K562 (cell line): Measurements from ENCODE around the gene FRAT2. TPM values are rescaled to one million over a fixed set of nuclear protein-coding genes. Genes with fewer than 3 reads are reported as not detected.

ENCODE experiments used
- ARNT ChIP-seq, 2 experiments: fragments of 450-650 bp; IDR thresholded peaks; 2 replicates each; pipeline ENCODE4 v1.6.1; 2016; ENCODE audit warnings: mild to moderate bottlenecking in 1 of 2
- COPS2 ChIP-seq: fragments of 450-650 bp; conservative IDR thresholded peaks from 2 replicates; pipeline ENCODE4 v1.6.1; 2016; ENCODE audit warnings: mild to moderate bottlenecking, moderate library complexity
- CREM ChIP-seq: IDR thresholded peaks from 2 replicates; pipeline ENCODE4 v1.6.1; 2014; ENCODE audit warnings: antibody characterized with exemption, low read depth
- GTF2E2 ChIP-seq: fragments of 200-800 bp; sonication (Bioruptor generic); IDR thresholded peaks from 2 replicates; pipeline ENCODE4 v1.6.1; 2016; ENCODE audit warnings: missing genetic modification characterization, missing compliant biosample characterization
- HDGF ChIP-seq: fragments of 450-650 bp; IDR thresholded peaks from 2 replicates; pipeline ENCODE4 v1.6.1; 2016
- LCOR ChIP-seq: sonication (generic); formaldehyde crosslinking; IDR thresholded peaks from 2 replicates; pipeline ENCODE4 v1.8.0; 2022; ENCODE audit warnings: mild to moderate bottlenecking, missing genetic modification reagents
- PHB2 ChIP-seq: fragments of 450-650 bp; IDR thresholded peaks from 2 replicates; pipeline ENCODE4 v1.6.1; 2017; ENCODE audit warnings: low read depth
- RNF2 ChIP-seq: sonication (generic); IDR thresholded peaks from 2 replicates; pipeline ENCODE4 v1.6.1; 2016
- SIN3B ChIP-seq: fragments of 450-650 bp; IDR thresholded peaks from 2 replicates; pipeline ENCODE4 v1.6.1; 2017; ENCODE audit warnings: low read depth, mild to moderate bottlenecking, moderate library complexity
- SMAD4 ChIP-seq: fragments of 250-450 bp; sonication (Bioruptor Pico); conservative IDR thresholded peaks from 2 replicates; pipeline ENCODE4 v1.8.0; 2021; ENCODE audit warnings: inconsistent platforms, mild to moderate bottlenecking, moderate library complexity
- STAT5A ChIP-seq: IDR thresholded peaks from 2 replicates; pipeline ENCODE4 v1.6.1; 2012; ENCODE audit warnings: low read length, inconsistent platforms, borderline replicate concordance
- TEAD1 ChIP-seq, 2 experiments: fragments of 450-650 bp in 1 of 2; sonication (generic) in 1 of 2; formaldehyde crosslinking; IDR thresholded peaks; 2 replicates each; pipeline versions ENCODE4 v1.4.0 to v1.8.0; 2020 to 2022; ENCODE audit warnings: mild to moderate bottlenecking in 2 of 2, missing genetic modification reagents in 1 of 2
- VEZF1 ChIP-seq: fragments of 200-800 bp; sonication (Bioruptor generic); IDR thresholded peaks from 2 replicates; pipeline ENCODE4 v1.6.1; 2017; ENCODE audit warnings: missing genetic modification characterization, missing compliant biosample characterization
- ZBTB33 ChIP-seq: sonication (generic); formaldehyde crosslinking; IDR thresholded peaks from 2 replicates; pipeline ENCODE4 v1.8.1; 2023; ENCODE audit warnings: mild to moderate bottlenecking, missing genetic modification reagents
- ZBTB34 ChIP-seq: fragments of 250-450 bp; sonication (Bioruptor Pico); IDR thresholded peaks from 2 replicates; pipeline ENCODE4 v1.8.0; 2021; ENCODE audit warnings: mild to moderate bottlenecking, moderate library complexity
- ZNF146 ChIP-seq: IDR thresholded peaks from one replicate; pipeline ENCODE4 v1.6.1; 2018; ENCODE audit warnings: missing compliant biosample characterization; ENCODE audit not compliant: unreplicated experiment
- ZNF444 ChIP-seq: fragments of 250-450 bp; sonication (Bioruptor Pico); IDR thresholded peaks from 2 replicates; pipeline ENCODE4 v1.4.0; 2020; ENCODE audit warnings: mild to moderate bottlenecking, moderate library complexity
- ZZZ3 ChIP-seq: fragments of 450-650 bp; IDR thresholded peaks from 2 replicates; pipeline ENCODE4 v1.6.1; 2016; ENCODE audit warnings: antibody characterized with exemption, mild to moderate bottlenecking, moderate library complexity
- polyA plus RNA-seq, 8 experiments: library from polyadenylated mRNA; depleted of rRNA in 4 of 8; stranded (reverse) in 5 of 8; unstranded in 3 of 8; fragments of >200 nt; fragmentation: Nextera tagmentation in 2 of 8; fragmentation: Illumina TruSeq in 1 of 8; extraction: Ambion mirVana in 2 of 8; extraction: Trizol in 1 of 8; gene quantifications; 2 replicates each; pipeline versions ENCODE4 v1.2.1 to v1.2.3, GENCODE V29; 2011 to 2014; ENCODE audit warnings: inconsistent platforms in 1 of 8, missing spikeins in 1 of 8
- total RNA-seq, 7 experiments: library from RNA; depleted of rRNA in 6 of 7; stranded (reverse); fragments of >200 nt in 6 of 7; fragmentation: Illumina TruSeq in 2 of 7; extraction: Trizol in 2 of 7; gene quantifications; 2 replicates each; pipeline versions ENCODE4 v1.2.1 to v1.2.3, GENCODE V29; 2011 to 2021; ENCODE audit warnings: low replicate concordance in 1 of 7
- TF ChIP-seq, protein P1 (sequence below), 2 experiments: fragments of 450-650 bp in 1 of 2; IDR thresholded peaks; 2 replicates each; pipeline ENCODE4 v1.6.1; 2011 to 2017; ENCODE audit warnings: low read depth in 2 of 2, antibody characterized with exemption in 1 of 2, borderline replicate concordance in 1 of 2, low read length in 1 of 2, mild to moderate bottlenecking in 1 of 2, mixed read lengths in 1 of 2; ENCODE audit not compliant: control insufficient read depth in 1 of 2

Gene FRAT2
- total and polyA plus RNA-seq, 9 of the 15 experiments (the other 6 are each of a cell fraction or from before 2014, with no cell fraction given), result 4.3 to 31.7 (median 19.5) TPM

DNA sequence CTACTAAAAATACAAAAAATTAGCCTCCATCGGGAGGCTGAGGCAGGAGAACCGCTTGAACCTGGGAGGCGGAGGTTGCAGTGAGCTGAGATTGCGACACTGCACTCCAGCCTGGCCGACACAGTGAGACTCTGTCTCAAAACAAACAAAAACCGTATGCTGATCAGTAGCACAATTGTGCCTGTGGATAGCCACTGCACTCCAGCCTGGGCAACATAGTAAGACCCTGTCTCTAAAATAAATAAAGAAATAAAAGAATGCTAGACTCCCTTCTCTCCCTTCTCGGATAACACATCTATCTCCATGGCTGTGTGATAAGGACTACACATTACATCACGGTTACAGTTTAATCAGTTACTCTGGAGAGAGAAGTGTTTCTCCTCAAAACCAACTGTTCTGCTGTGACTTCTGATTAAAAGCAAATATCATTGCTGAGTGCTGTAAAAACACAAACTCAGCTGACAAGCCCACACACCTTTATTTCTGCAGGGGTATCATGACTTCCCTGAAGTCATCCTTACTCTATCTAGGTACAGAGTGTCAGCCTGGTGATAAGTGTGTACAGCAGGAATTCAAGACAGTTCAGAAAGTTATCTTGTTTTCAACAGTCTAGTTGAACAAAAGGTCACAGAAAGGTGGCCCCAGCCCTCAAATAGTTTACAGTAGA, 36.8 kb downstream of the FRAT2 start (continued):
- TF ChIP-seq ZBTB33 (CRISPR knock-in tag), result 0 out of 2 replicates have a peak, but pooled peaks have one; percentile 17
- peak; percentile 65; the same call in 1 of the 2 replicates for TF ChIP-seq STAT5A
- no peak; the same call in 1 of the 2 replicates for TF ChIP-seq SMAD4
- no peak for TF ChIP-seq COPS2
- TF ChIP-seq TEAD1 (CRISPR knock-in tag; IDR thresholded peaks at IDR 0.05), result no peak
- no peak for TF ChIP-seq PHB2
- TF ChIP-seq HDGF, result no peak
- TF ChIP-seq ZZZ3, result no peak
- TF ChIP-seq ZBTB34 (CRISPR knock-in tag), result no peak
- TF ChIP-seq ZNF444 (CRISPR knock-in tag), result no peak
- peak; percentile 47 for TF ChIP-seq CREM
- TF ChIP-seq VEZF1, result no peak
- TF ChIP-seq GTF2E2 (tag), result no peak
- TF ChIP-seq ARNT (IDR thresholded peaks at IDR 0.05), result 0 out of 4 replicates have a peak, but pooled peaks of 1 of the 2 experiments have one; percentile 64
- TF ChIP-seq ZNF146, result no peak
- no peak for TF ChIP-seq RNF2
- TF ChIP-seq LCOR, result no peak
- TF ChIP-seq, protein P1, sequence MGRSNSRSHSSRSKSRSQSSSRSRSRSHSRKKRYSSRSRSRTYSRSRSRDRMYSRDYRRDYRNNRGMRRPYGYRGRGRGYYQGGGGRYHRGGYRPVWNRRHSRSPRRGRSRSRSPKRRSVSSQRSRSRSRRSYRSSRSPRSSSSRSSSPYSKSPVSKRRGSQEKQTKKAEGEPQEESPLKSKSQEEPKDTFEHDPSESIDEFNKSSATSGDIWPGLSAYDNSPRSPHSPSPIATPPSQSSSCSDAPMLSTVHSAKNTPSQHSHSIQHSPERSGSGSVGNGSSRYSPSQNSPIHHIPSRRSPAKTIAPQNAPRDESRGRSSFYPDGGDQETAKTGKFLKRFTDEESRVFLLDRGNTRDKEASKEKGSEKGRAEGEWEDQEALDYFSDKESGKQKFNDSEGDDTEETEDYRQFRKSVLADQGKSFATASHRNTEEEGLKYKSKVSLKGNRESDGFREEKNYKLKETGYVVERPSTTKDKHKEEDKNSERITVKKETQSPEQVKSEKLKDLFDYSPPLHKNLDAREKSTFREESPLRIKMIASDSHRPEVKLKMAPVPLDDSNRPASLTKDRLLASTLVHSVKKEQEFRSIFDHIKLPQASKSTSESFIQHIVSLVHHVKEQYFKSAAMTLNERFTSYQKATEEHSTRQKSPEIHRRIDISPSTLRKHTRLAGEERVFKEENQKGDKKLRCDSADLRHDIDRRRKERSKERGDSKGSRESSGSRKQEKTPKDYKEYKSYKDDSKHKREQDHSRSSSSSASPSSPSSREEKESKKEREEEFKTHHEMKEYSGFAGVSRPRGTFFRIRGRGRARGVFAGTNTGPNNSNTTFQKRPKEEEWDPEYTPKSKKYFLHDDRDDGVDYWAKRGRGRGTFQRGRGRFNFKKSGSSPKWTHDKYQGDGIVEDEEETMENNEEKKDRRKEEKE (IDR thresholded peaks at IDR 0.05; ENCODE audit: borderline replicate concordance in 1 of 2, control insufficient read depth in 1 of 2, low read depth in 2 of 2, low read length in 1 of 2), result no peak
- no peak for TF ChIP-seq SIN3B
